ENCODE data around the gene RXRA. TPM values are rescaled to one million over a fixed set of nuclear protein-coding genes. Genes with fewer than 3 reads are reported as not detected.
A peak's percentile ranks its signal among the peaks of the same experiment; 100 is the strongest.

The RXRA gene
- total RNA-seq, 1 donor from 2014 or later: 85.7 TPM

DNA sequence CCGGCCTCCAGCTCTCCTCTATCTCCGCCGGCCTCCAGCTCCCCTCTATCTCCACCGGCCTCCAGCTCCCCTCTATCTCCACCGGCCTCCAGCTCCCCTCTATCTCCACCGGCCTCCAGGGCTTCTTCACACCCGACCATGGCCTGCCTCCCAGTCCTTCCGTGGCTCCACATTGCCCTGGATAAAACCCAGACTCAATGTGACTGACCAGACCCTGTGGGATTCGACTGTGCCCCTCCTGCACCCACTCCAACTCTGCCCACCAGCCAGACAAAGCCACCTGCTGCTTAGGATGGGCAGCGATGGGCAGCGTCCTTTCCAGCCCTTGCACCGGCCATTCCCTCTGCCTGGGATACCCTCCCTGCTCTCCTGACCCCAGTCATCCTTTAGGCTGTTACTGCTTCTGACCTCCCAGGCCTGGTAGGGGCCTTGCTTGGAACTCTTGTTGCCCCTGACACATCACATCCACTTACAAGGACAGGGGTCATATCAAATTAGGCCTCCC is 30.5 kb upstream of the RXRA start:
- ATAC-seq (no peak), DNase-seq (peak; percentile 4)
- Histone ChIP-seq H3K4me3 (no peak overlapping the region), H3K36me3 (no peaks in the 10 kb centered on the region), H3K27ac (no peak overlapping the region), H3K9me3 (no peaks in the 10 kb centered on the region), H3K27me3 (ENCODE audit: low read depth) (no peaks in the 10 kb centered on the region), H3K4me1 (peaks cover 14% of the 10 kb centered on the region)
- intact Hi-C loops (cut with DNase I): no loop called here
- TF ChIP-seq, protein P1, sequence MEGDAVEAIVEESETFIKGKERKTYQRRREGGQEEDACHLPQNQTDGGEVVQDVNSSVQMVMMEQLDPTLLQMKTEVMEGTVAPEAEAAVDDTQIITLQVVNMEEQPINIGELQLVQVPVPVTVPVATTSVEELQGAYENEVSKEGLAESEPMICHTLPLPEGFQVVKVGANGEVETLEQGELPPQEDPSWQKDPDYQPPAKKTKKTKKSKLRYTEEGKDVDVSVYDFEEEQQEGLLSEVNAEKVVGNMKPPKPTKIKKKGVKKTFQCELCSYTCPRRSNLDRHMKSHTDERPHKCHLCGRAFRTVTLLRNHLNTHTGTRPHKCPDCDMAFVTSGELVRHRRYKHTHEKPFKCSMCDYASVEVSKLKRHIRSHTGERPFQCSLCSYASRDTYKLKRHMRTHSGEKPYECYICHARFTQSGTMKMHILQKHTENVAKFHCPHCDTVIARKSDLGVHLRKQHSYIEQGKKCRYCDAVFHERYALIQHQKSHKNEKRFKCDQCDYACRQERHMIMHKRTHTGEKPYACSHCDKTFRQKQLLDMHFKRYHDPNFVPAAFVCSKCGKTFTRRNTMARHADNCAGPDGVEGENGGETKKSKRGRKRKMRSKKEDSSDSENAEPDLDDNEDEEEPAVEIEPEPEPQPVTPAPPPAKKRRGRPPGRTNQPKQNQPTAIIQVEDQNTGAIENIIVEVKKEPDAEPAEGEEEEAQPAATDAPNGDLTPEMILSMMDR (IDR thresholded peaks at IDR 0.05): no peak

DNA sequence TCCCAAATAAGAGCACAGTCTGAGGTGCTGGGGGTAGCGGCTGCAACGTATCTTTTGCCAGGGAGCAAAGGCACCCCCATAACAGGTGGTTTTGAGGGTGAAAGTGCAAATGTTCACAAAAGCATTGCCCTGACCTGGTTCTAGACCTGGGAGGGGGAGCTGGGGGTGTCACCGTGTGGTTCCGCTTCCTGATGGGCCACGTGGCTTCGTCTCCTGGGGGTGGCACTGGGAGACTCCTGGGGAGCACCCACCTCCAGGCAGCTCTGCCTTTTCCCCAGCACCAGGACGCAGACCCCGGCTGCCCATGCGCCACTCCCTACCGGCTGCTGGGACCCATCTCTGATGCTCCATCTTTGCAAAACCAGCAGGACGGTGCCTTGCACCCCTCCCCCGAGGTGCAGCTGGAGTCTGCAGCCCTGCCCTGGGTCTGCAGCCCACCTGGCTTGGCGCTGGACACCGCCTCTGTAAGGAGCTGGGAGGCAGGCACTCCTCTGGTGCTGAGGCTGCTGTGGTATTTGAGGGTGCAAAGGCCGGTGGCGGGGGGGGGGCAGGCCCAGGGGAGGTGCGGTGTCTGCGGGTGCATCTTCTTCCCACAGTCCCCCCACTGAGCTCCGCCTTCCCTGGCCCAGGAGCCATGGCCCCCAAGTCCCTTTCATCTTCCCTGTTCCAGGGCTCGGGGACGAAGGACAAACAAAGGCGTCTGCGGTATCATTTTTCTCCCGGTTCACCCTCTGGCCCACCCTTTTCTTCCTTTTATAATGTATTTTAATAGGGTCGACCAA is 29.8 kb upstream of the RXRA start:
- no peaks in the 10 kb centered on the region for H3K27me3 ChIP-seq (ENCODE audit: low read depth)
- intact Hi-C loops (cut with DNase I): no loop called here
- no peaks in the 10 kb centered on the region for H3K36me3 ChIP-seq
- H3K27ac ChIP-seq: no peak overlapping the region
- H3K4me1 ChIP-seq: peaks cover 14% of the 10 kb centered on the region
- no peaks in the 10 kb centered on the region for H3K9me3 ChIP-seq
- H3K4me3 ChIP-seq: no peak overlapping the region
- DNase-seq: peak; percentile 41
- TF ChIP-seq, protein P1 (IDR thresholded peaks at IDR 0.05): no peak
- no peak for ATAC-seq

DNA sequence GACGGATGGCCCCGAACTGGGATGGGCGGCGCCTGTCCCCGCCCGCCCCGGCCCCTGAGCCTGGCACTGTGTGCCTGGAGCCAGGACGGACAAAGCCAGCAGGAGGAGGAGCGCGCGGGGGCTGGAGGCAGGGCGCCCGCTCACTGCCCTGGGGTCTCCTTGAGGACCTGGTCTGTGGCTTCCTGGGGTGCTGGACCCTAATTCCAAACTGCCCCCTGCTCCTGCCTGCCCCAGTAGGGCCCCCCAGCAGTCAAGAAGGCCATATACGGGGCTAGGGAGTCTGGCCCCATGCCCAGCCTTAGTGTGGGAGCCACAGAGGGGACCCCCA is 29.2 kb upstream of the RXRA start:
- Histone ChIP-seq H3K4me3 (no peak overlapping the region), H3K4me1 (peaks cover 14% of the 10 kb centered on the region), H3K27ac (no peak overlapping the region), H3K36me3 (no peaks in the 10 kb centered on the region), H3K27me3 (ENCODE audit: low read depth) (no peaks in the 10 kb centered on the region), H3K9me3 (no peaks in the 10 kb centered on the region)
- TF ChIP-seq, protein P1 (IDR thresholded peaks at IDR 0.05): no peak
- intact Hi-C loops (cut with DNase I): no loop called here
- ATAC-seq: no peak
- DNase-seq: no peak

DNA sequence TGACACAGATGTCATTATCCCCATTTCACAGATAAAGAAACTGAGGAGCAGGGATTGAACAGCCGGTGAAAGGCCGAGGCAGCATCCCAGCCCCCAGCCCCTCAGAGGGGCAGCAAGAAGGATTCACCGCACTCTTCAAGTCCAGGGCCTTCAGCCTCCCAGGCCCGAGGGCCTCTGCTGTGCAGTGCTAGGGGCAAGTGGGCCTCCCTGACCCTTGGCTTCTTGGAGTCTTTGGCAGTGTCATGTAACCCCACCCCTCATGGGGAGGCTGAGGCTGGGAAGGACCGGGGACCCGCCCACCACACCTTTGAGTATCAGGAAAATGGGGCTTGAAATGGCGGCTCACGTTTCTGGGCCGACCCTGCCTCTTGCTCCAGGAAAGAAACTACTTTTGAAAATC is 28.7 kb upstream of the RXRA start:
- Histone ChIP-seq H3K9me3 (no peaks in the 10 kb centered on the region), H3K36me3 (no peaks in the 10 kb centered on the region), H3K4me3 (no peak overlapping the region), H3K27ac (no peak overlapping the region), H3K27me3 (ENCODE audit: low read depth) (no peaks in the 10 kb centered on the region), H3K4me1 (peaks cover 14% of the 10 kb centered on the region)
- TF ChIP-seq, protein P1 (IDR thresholded peaks at IDR 0.05): no peak
- intact Hi-C loops (cut with DNase I): no loop called here
- no peak for ATAC-seq
- DNase-seq: peak; percentile 6

DNA sequence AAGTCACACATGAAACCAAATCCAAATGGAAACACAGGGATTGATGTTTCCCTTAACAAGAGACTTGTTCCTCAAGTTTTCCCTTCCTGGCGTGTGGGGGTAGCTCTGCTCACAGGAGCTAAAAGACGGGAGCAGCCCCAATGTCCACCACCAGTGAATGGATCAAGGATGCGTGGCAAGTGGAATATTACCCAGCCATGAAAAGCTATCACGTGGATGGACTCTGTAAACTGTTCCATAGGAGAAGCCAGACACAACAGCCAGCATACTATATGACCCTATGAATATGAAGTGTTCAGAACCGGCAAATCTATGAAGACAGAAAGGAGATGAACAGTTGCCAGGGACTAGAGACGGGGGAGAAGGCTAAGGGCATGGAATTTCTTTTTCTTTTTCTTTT is 28.3 kb upstream of the RXRA start:
- DNase-seq: no peak
- intact Hi-C loops (cut with DNase I): no loop called here
- peaks cover 14% of the 10 kb centered on the region for H3K4me1 ChIP-seq
- H3K36me3 ChIP-seq: no peaks in the 10 kb centered on the region
- H3K9me3 ChIP-seq: no peaks in the 10 kb centered on the region
- H3K27ac ChIP-seq: no peak overlapping the region
- TF ChIP-seq, protein P1 (IDR thresholded peaks at IDR 0.05): no peak
- no peaks in the 10 kb centered on the region for H3K27me3 ChIP-seq (ENCODE audit: low read depth)
- no peak overlapping the region for H3K4me3 ChIP-seq
- ATAC-seq: no peak

Measured in lower lobe of right lung (tissue), 2 donors.